ENCODE results near the gene MEIS1. TPM values are rescaled to one million over a fixed set of nuclear protein-coding genes. Genes with fewer than 3 reads are reported as not detected.

MEIS1 gene
- total and polyA plus RNA-seq, 3 donors from 2014 or later: 10.8 to 13.8 (median 13.5) TPM

GRCh38 chr2:66536997-66537396, 102.1 kb downstream of the MEIS1 start:
- no peak for TF ChIP-seq CTCF (IDR thresholded peaks at IDR 0.05)
- TF ChIP-seq POLR2A (IDR thresholded peaks at IDR 0.05): no peak
- intact Hi-C loops (cut with DNase I; ENCODE audit: low total_unique reads): no loop called here
- Histone ChIP-seq H3K27me3 (no peaks in the 10 kb centered on the region), H3K4me1 (peaks cover 3% of the 10 kb centered on the region), H3K4me3 (no peak overlapping the region), H3K27ac (no peak overlapping the region), H3K9me3 (no peaks in the 10 kb centered on the region), H3K36me3 (ENCODE audit: low read depth, missing control alignments) (no peaks in the 10 kb centered on the region)
- no peak for DNase-seq
- WGBS, 2 donors: 75 to 81% methylated on average over 1 to 2 of the region's 2 CpGs

- no peak for TF ChIP-seq POLR2A (IDR thresholded peaks at IDR 0.05)
- TF ChIP-seq CTCF (IDR thresholded peaks at IDR 0.05): no peak
- Histone ChIP-seq H3K27me3 (no peaks in the 10 kb centered on the region), H3K4me3 (no peak overlapping the region), H3K9me3 (no peaks in the 10 kb centered on the region), H3K27ac (no peak overlapping the region), H3K4me1 (peaks cover 8% of the 10 kb centered on the region), H3K36me3 (ENCODE audit: low read depth, missing control alignments) (no peaks in the 10 kb centered on the region)
- 91 to 93% methylated on average over 1 of the region's 1 CpG for WGBS, 2 donors
- DNase-seq: no peak
- intact Hi-C loops (cut with DNase I; ENCODE audit: low total_unique reads): no loop called here
Measured at GRCh38 chr2:66538291-66538690, 103.4 kb downstream of the MEIS1 start.

GRCh38 chr2:66539452-66539851, 104.5 kb downstream of the MEIS1 start:
- no peak overlapping the region for H3K27ac ChIP-seq
- DNase-seq: no peak
- 61 to 67% methylated on average over 5 of the region's 5 CpGs for WGBS, 2 donors
- H3K4me3 ChIP-seq: no peak overlapping the region
- H3K9me3 ChIP-seq: no peaks in the 10 kb centered on the region
- intact Hi-C loops (cut with DNase I; ENCODE audit: low total_unique reads): no loop called here
- H3K36me3 ChIP-seq (ENCODE audit: low read depth, missing control alignments): no peaks in the 10 kb centered on the region
- H3K27me3 ChIP-seq: no peaks in the 10 kb centered on the region
- TF ChIP-seq POLR2A (IDR thresholded peaks at IDR 0.05) (no peak), CTCF (IDR thresholded peaks at IDR 0.05) (no peak)
- H3K4me1 ChIP-seq: peaks cover 8% of the 10 kb centered on the region

GRCh38 chr2:66541646-66542045, 106.7 kb downstream of the MEIS1 start:
- H3K4me3 ChIP-seq: no peak overlapping the region
- WGBS, 2 donors: 69 to 82% methylated on average over 4 of the region's 4 CpGs
- TF ChIP-seq CTCF (IDR thresholded peaks at IDR 0.05) (no peak), POLR2A (IDR thresholded peaks at IDR 0.05) (no peak)
- no peaks in the 10 kb centered on the region for H3K27me3 ChIP-seq
- no peak for DNase-seq
- peaks cover 8% of the 10 kb centered on the region for H3K4me1 ChIP-seq
- H3K9me3 ChIP-seq: no peaks in the 10 kb centered on the region
- intact Hi-C loops (cut with DNase I; ENCODE audit: low total_unique reads): no loop called here
- H3K27ac ChIP-seq: no peak overlapping the region
- H3K36me3 ChIP-seq (ENCODE audit: low read depth, missing control alignments): no peaks in the 10 kb centered on the region

- no peak for TF ChIP-seq CTCF (IDR thresholded peaks at IDR 0.05)
- TF ChIP-seq POLR2A (IDR thresholded peaks at IDR 0.05): no peak
- no peak for DNase-seq
- 81 to 87% methylated on average over 5 of the region's 5 CpGs for WGBS, 2 donors
Measured at GRCh38 chr2:66543257-66543767, 108.4 kb downstream of the MEIS1 start.

More at GRCh38 chr2:66543257-66543767, 108.4 kb downstream of the MEIS1 start:
- Histone ChIP-seq H3K4me1 (peaks cover 8% of the 10 kb centered on the region), H3K9me3 (no peaks in the 10 kb centered on the region), H3K4me3 (no peak overlapping the region), H3K36me3 (ENCODE audit: low read depth, missing control alignments) (no peaks in the 10 kb centered on the region), H3K27me3 (no peaks in the 10 kb centered on the region), H3K27ac (no peak overlapping the region)
- intact Hi-C loops (cut with DNase I; ENCODE audit: low total_unique reads): no loop called here

Measured in testis (tissue), 3 donors.